Measurements from ENCODE around the gene GJD4. TPM values are rescaled to one million over a fixed set of nuclear protein-coding genes. Genes with fewer than 3 reads are reported as not detected.

GJD4 gene, protein sequence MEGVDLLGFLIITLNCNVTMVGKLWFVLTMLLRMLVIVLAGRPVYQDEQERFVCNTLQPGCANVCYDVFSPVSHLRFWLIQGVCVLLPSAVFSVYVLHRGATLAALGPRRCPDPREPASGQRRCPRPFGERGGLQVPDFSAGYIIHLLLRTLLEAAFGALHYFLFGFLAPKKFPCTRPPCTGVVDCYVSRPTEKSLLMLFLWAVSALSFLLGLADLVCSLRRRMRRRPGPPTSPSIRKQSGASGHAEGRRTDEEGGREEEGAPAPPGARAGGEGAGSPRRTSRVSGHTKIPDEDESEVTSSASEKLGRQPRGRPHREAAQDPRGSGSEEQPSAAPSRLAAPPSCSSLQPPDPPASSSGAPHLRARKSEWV
- 0.03 TPM for polyA plus RNA-seq (2013, experiment 1 of 2)
- 0.03 TPM for polyA plus RNA-seq (2013, experiment 2 of 2)

DNA sequence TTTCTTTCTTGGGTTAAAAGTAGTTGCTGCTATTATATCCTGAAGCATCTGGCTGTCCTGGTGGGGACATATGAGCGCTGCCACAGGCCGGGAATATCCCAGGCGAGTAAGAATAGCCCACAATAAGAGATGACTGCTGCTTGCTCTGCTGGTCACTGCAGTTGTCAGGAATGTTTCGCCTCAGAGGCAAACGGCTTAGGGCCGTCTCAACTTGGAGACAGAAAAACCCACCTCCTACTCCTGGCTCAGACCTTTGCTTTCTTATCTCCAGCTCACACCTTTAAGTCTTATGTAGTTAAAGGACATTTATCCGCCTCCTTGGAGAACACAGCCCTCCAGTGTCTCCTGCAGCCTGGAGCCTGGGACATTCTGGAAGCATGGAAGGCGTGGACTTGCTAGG is at the start of gene GJD4:
TSS of gene GJD4 (plus strand) at position 151 of the 400 bp plus-strand sequence. CDS start at position 378, 227 bp downstream.
- H4K8ac ChIP-seq (ENCODE audit: low read length): no peak within 1 kb of the TSS
- H2AK5ac ChIP-seq (ENCODE audit: low read length, severe bottlenecking): no peak within 1 kb of the TSS
- H3K27ac ChIP-seq (ENCODE audit: low read length, poor library complexity, severe bottlenecking): no peak within 1 kb of the TSS
- H3K36me3 ChIP-seq (ENCODE audit: control insufficient read depth in 1 of 2, insufficient read depth in 2 of 2, low read depth in 1 of 2, low read length in 2 of 2): no peaks in the 10 kb centered on the region
- no peak within 1 kb of the TSS for H3K4me3 ChIP-seq (ENCODE audit: insufficient read depth in 1 of 2, low read depth in 1 of 2, low read length in 2 of 2)
- no peak within 1 kb of the TSS for H2AFZ ChIP-seq (ENCODE audit: low read depth, low read length)
- H3K4me2 ChIP-seq (ENCODE audit: low read length, poor library complexity, severe bottlenecking): no peak within 1 kb of the TSS
- peaks cover 15% of the 10 kb centered on the region for H3K9me3 ChIP-seq (ENCODE audit: control insufficient read depth, low read length)
- 73% methylated on average over 8 of the region's 8 CpGs for WGBS
- no peak within 1 kb of the TSS for H2BK120ac ChIP-seq (ENCODE audit: low read depth, low read length)
- H3K4ac ChIP-seq (ENCODE audit: low read depth in 1 of 2, low read length in 2 of 2): no peak within 1 kb of the TSS
- no peak within 1 kb of the TSS for H2BK12ac ChIP-seq (ENCODE audit: low read length in 2 of 2)
- no peak within 1 kb of the TSS for H3K18ac ChIP-seq (ENCODE audit: low read depth in 1 of 2, low read length in 2 of 2)
- DNase-seq: no peak
- H3K27me3 ChIP-seq (ENCODE audit: control insufficient read depth in 1 of 2, insufficient read depth in 1 of 2, low read length in 2 of 2): peaks cover 0 to 57% of the 10 kb centered on the region in 2 experiments
- H3K23ac ChIP-seq (ENCODE audit: low read length in 2 of 2): no peak within 1 kb of the TSS
- H3K4me1 ChIP-seq (ENCODE audit: control insufficient read depth, insufficient read depth, low read depth, low read length): no peaks in the 10 kb centered on the region
- H2BK5ac ChIP-seq (ENCODE audit: low read depth, low read length, poor library complexity, severe bottlenecking): no peak within 1 kb of the TSS
- H3K9ac ChIP-seq (ENCODE audit: low read length): no peak within 1 kb of the TSS
- H2BK15ac ChIP-seq (ENCODE audit: low read depth, poor library complexity, severe bottlenecking): no peak within 1 kb of the TSS
- no peak within 1 kb of the TSS for H4K91ac ChIP-seq (ENCODE audit: low read length)
- no peak within 1 kb of the TSS for H3K14ac ChIP-seq (ENCODE audit: low read length in 2 of 2)
- no peaks in the 10 kb centered on the region for H3K79me1 ChIP-seq (replicated peaks; ENCODE audit: low read length, poor library complexity, severe bottlenecking)

DNA sequence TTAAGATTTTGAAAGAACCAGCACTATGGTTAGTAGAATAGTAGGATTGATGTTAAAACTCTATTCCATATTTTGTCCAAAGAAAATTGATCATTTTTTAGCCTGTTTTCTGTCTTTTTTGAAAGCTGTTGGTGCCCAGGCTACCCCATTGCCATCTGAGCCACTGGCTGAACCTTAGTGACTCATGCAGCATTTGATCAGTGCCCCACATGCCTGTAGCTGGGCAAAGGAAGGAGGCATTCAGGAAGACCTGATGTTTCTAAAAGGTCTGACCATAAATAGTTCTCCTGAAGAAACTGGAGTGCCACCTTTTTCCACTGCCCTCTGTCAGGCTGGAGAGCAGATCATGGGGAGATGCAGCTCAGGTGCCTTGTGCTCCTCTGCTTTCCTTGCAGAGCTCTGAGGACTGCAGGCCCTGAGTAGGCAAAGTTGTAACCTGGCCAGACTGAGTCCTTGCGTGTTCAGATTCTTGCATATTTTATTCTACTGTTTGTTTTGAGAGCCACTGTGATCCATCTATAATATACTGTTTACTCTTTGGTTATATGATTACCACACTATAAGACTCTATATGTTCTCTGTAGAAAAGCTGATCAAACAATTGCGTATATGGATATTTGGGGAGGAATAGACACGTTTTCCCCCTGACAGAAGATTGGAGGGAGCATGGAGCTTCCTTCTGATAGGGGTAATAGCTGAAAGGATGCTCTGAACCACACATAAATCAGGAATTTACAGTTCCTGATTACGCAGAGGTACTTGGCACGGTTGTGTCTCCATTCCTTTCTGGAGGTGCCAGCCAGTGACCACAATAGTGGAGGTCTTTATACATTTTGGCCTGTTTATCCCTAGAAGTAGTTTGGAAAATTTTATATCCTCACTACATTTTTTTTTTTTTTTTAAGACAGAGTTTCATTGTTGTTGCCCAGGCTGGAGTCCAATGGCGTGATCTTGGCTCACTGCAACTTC is 48.9 kb upstream of the GJD4 start:
- no peak overlapping the region for H3K4ac ChIP-seq (ENCODE audit: low read depth in 1 of 2, low read length in 2 of 2)
- no peak overlapping the region for H3K9ac ChIP-seq (ENCODE audit: low read length)
- peaks cover 12% of the 10 kb centered on the region for H3K4me1 ChIP-seq (ENCODE audit: control insufficient read depth, insufficient read depth, low read depth, low read length)
- no peak overlapping the region for H3K4me2 ChIP-seq (ENCODE audit: low read length, poor library complexity, severe bottlenecking)
- no peak overlapping the region for H4K91ac ChIP-seq (ENCODE audit: low read length)
- no peak overlapping the region for H3K4me3 ChIP-seq (ENCODE audit: insufficient read depth in 1 of 2, low read depth in 1 of 2, low read length in 2 of 2)
- peaks cover 36% of the 10 kb centered on the region for H3K79me1 ChIP-seq (replicated peaks; ENCODE audit: low read length, poor library complexity, severe bottlenecking)
- peaks cover 18 to 66% of the 10 kb centered on the region in 2 experiments for H3K36me3 ChIP-seq (ENCODE audit: control insufficient read depth in 1 of 2, insufficient read depth in 2 of 2, low read depth in 1 of 2, low read length in 2 of 2)
- no peak overlapping the region for H3K14ac ChIP-seq (ENCODE audit: low read length in 2 of 2)
- 96% methylated on average over 3 of the region's 6 CpGs for WGBS
- H3K27ac ChIP-seq (ENCODE audit: low read length, poor library complexity, severe bottlenecking): no peak overlapping the region
- H2AK5ac ChIP-seq (ENCODE audit: low read length, severe bottlenecking): no peak overlapping the region
- H2AFZ ChIP-seq (ENCODE audit: low read depth, low read length): no peak overlapping the region
- no peaks in the 10 kb centered on the region for H3K27me3 ChIP-seq (ENCODE audit: control insufficient read depth in 1 of 2, insufficient read depth in 1 of 2, low read length in 2 of 2)
- no peak overlapping the region for H2BK12ac ChIP-seq (ENCODE audit: low read length in 2 of 2)
- no peak overlapping the region for H2BK15ac ChIP-seq (ENCODE audit: low read depth, poor library complexity, severe bottlenecking)
- H2BK5ac ChIP-seq (ENCODE audit: low read depth, low read length, poor library complexity, severe bottlenecking): no peak overlapping the region
- DNase-seq: no peak
- H2BK120ac ChIP-seq (ENCODE audit: low read depth, low read length): no peak overlapping the region
- H3K9me3 ChIP-seq (ENCODE audit: control insufficient read depth, low read length): no peaks in the 10 kb centered on the region
- H3K18ac ChIP-seq (ENCODE audit: low read depth in 1 of 2, low read length in 2 of 2): no peak overlapping the region
- no peak overlapping the region for H4K8ac ChIP-seq (ENCODE audit: low read length)
- no peak overlapping the region for H3K23ac ChIP-seq (ENCODE audit: low read length in 2 of 2)

DNA sequence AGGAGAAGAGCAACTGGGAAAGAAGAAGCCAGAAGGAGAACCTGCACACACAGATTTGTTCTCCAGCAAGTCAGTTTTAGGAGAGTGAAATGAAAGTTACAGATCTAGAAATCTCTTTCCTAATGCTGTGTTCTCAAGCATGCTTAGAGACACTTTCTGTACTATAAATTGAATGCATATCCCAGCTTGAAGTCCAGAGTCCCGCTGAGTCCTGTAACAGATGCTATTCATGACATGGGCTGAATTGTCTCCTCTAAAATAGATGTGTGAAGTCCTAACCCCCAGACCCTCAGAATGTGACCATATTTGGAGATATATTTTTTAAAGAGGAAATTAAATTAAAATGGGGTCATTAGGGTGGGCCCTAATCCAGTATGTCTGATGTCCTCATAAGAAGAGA is 46.9 kb upstream of the GJD4 start:
- H3K4ac ChIP-seq (ENCODE audit: low read depth in 1 of 2, low read length in 2 of 2): no peak overlapping the region
- no peak overlapping the region for H3K18ac ChIP-seq (ENCODE audit: low read depth in 1 of 2, low read length in 2 of 2)
- no peak for DNase-seq
- H2BK120ac ChIP-seq (ENCODE audit: low read depth, low read length): no peak overlapping the region
- H2BK5ac ChIP-seq (ENCODE audit: low read depth, low read length, poor library complexity, severe bottlenecking): no peak overlapping the region
- H3K4me3 ChIP-seq (ENCODE audit: insufficient read depth in 1 of 2, low read depth in 1 of 2, low read length in 2 of 2): no peak overlapping the region
- no peak overlapping the region for H3K9ac ChIP-seq (ENCODE audit: low read length)
- peaks cover 22 to 65% of the 10 kb centered on the region in 2 experiments for H3K36me3 ChIP-seq (ENCODE audit: control insufficient read depth in 1 of 2, insufficient read depth in 2 of 2, low read depth in 1 of 2, low read length in 2 of 2)
- no peak overlapping the region for H3K4me2 ChIP-seq (ENCODE audit: low read length, poor library complexity, severe bottlenecking)
- H3K27me3 ChIP-seq (ENCODE audit: control insufficient read depth in 1 of 2, insufficient read depth in 1 of 2, low read length in 2 of 2): no peaks in the 10 kb centered on the region
- no peaks in the 10 kb centered on the region for H3K9me3 ChIP-seq (ENCODE audit: control insufficient read depth, low read length)
- no peak overlapping the region for H2AFZ ChIP-seq (ENCODE audit: low read depth, low read length)
- no peak overlapping the region for H3K27ac ChIP-seq (ENCODE audit: low read length, poor library complexity, severe bottlenecking)
- H3K79me1 ChIP-seq (replicated peaks; ENCODE audit: low read length, poor library complexity, severe bottlenecking): peaks cover 40% of the 10 kb centered on the region
- no peak overlapping the region for H3K14ac ChIP-seq (ENCODE audit: low read length in 2 of 2)
- H2BK12ac ChIP-seq (ENCODE audit: low read length in 2 of 2): no peak overlapping the region
- no peak overlapping the region for H4K91ac ChIP-seq (ENCODE audit: low read length)
- no peak overlapping the region for H2AK5ac ChIP-seq (ENCODE audit: low read length, severe bottlenecking)
- H3K23ac ChIP-seq (ENCODE audit: low read length in 2 of 2): no peak overlapping the region
- H4K8ac ChIP-seq (ENCODE audit: low read length): no peak overlapping the region
- H3K4me1 ChIP-seq (ENCODE audit: control insufficient read depth, insufficient read depth, low read depth, low read length): peaks cover 9% of the 10 kb centered on the region
- 63% methylated on average over 1 of the region's 1 CpG for WGBS
- H2BK15ac ChIP-seq (ENCODE audit: low read depth, poor library complexity, severe bottlenecking): no peak overlapping the region

DNA sequence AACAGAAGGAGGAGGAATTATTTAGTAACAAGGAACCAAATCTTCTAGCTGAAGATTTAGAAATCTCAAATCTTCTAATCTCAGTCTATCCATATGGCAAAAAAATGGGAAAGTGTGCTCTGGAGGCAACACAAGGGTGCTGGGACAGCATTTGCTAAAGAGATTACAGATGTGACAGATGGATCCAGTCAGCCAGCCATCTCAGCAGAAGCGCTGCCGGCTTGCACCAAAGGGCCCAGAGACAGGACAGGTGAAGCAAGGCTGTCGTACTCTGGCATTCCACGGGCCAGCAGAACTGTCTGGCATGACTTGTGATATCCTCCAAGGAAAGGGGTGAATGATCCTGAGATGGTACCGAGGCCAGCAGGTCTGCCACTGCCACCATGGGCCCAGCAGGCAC is 45.7 kb upstream of the GJD4 start:
- Histone ChIP-seq H3K9ac (ENCODE audit: low read length) (no peak overlapping the region), H3K27ac (ENCODE audit: low read length, poor library complexity, severe bottlenecking) (no peak overlapping the region), H3K36me3 (ENCODE audit: control insufficient read depth in 1 of 2, insufficient read depth in 2 of 2, low read depth in 1 of 2, low read length in 2 of 2) (peaks cover 21 to 54% of the 10 kb centered on the region in 2 experiments), H2AFZ (ENCODE audit: low read depth, low read length) (no peak overlapping the region), H4K91ac (ENCODE audit: low read length) (peak overlapping the region; percentile 9), H3K18ac (ENCODE audit: low read depth in 1 of 2, low read length in 2 of 2) (no peak overlapping the region), H3K27me3 (ENCODE audit: control insufficient read depth in 1 of 2, insufficient read depth in 1 of 2, low read length in 2 of 2) (no peaks in the 10 kb centered on the region), H2BK15ac (ENCODE audit: low read depth, poor library complexity, severe bottlenecking) (no peak overlapping the region), H3K79me1 (replicated peaks; ENCODE audit: low read length, poor library complexity, severe bottlenecking) (peaks cover 39% of the 10 kb centered on the region), H3K23ac (ENCODE audit: low read length in 2 of 2) (no peak overlapping the region), H3K14ac (ENCODE audit: low read length in 2 of 2) (no peak overlapping the region), H2BK120ac (ENCODE audit: low read depth, low read length) (no peak overlapping the region), H3K4me3 (ENCODE audit: insufficient read depth in 1 of 2, low read depth in 1 of 2, low read length in 2 of 2) (peak overlapping the region in 1 of 2 experiments; percentile 28), H2AK5ac (ENCODE audit: low read length, severe bottlenecking) (no peak overlapping the region), H4K8ac (ENCODE audit: low read length) (no peak overlapping the region), H2BK5ac (ENCODE audit: low read depth, low read length, poor library complexity, severe bottlenecking) (no peak overlapping the region), H3K4ac (ENCODE audit: low read depth in 1 of 2, low read length in 2 of 2) (no peak overlapping the region), H3K9me3 (ENCODE audit: control insufficient read depth, low read length) (no peaks in the 10 kb centered on the region), H2BK12ac (ENCODE audit: low read length in 2 of 2) (peak overlapping the region in 1 of 2 experiments; percentile 14), H3K4me2 (ENCODE audit: low read length, poor library complexity, severe bottlenecking) (no peak overlapping the region), H3K4me1 (ENCODE audit: control insufficient read depth, insufficient read depth, low read depth, low read length) (peaks cover 9% of the 10 kb centered on the region)
- no peak for DNase-seq
- 96% methylated on average over 5 of the region's 5 CpGs for WGBS
